GM12891 (cell line): ENCODE measurements around the gene SEZ6.
A peak's percentile ranks its signal among the peaks of the same experiment; 100 is the strongest.
"Not testable (repeated sequence)": the region's sequence is repeated elsewhere in the genome, so short reads cannot be mapped to it uniquely, and the experiment has no call there.

Experiments used
- DNase-seq: peaks from one replicate; pipeline ENCODE4 v3.0.0; 2011; ENCODE audit warnings: low spot score; ENCODE audit not compliant: insufficient read length
- FAIRE-seq: peaks from 2 replicates; lab custom pipeline; 2011; peaks lifted over from hg19 to GRCh38; lab: Jason Lieb, UNC
- PAX5 ChIP-seq: IDR thresholded peaks from 2 replicates; pipeline ENCODE4 v1.6.1; 2011; ENCODE audit warnings: low read length, moderate library complexity, mild to moderate bottlenecking; ENCODE audit not compliant: insufficient read depth, severe bottlenecking
- POLR2A ChIP-seq: IDR thresholded peaks from 2 replicates; pipeline ENCODE4 v1.6.1; 2011; ENCODE audit warnings: low read depth, low read length, control low read depth
- POLR2AphosphoS5 ChIP-seq: IDR thresholded peaks from 2 replicates; pipeline ENCODE4 v1.6.1; 2011; ENCODE audit warnings: low read depth, low read length, control low read depth
- POU2F2 ChIP-seq: IDR thresholded peaks from 2 replicates; pipeline ENCODE4 v1.6.1; 2011; ENCODE audit warnings: low read depth, mild to moderate bottlenecking, control low read depth, low read length, moderate library complexity
- SPI1 ChIP-seq: IDR thresholded peaks from 2 replicates; pipeline ENCODE4 v1.6.1; 2011; ENCODE audit warnings: low read depth, low read length, control low read depth
- TAF1 ChIP-seq: IDR thresholded peaks from 2 replicates; pipeline ENCODE4 v1.6.1; 2011; ENCODE audit warnings: low read depth, low read length, control low read depth

The SEZ6 gene

GRCh38 chr17:28946239-28946638 lies 59.6 kb downstream of the SEZ6 start:
- no peak for FAIRE-seq
- DNase-seq = no peak
- no peak for TF ChIP-seq POU2F2
- no peak for TF ChIP-seq SPI1
- no peak for TF ChIP-seq TAF1
- TF ChIP-seq POLR2A = no peak
- TF ChIP-seq PAX5 = no peak
- no peak for TF ChIP-seq POLR2AphosphoS5

- DNase-seq = no peak
- FAIRE-seq = peak; percentile 69
- TF ChIP-seq POU2F2 (peak; percentile 54; the same call in 1 of the 2 replicates), TAF1 (no peak)
These were observed 60.7 kb downstream of the SEZ6 start for GRCh38 chr17:28944862-28945741.

- DNase-seq = no peak
- FAIRE-seq = no peak
- TF ChIP-seq PAX5 (no peak), POLR2AphosphoS5 (no peak), SPI1 (no peak), TAF1 (no peak), POU2F2 (no peak), POLR2A (no peak)
These were observed 61.5 kb downstream of the SEZ6 start for GRCh38 chr17:28944343-28944742.

- FAIRE-seq = no peak
- DNase-seq = no peak
- TF ChIP-seq TAF1 (no peak), POLR2A (no peak), PAX5 (no peak), POU2F2 (no peak), POLR2AphosphoS5 (no peak), SPI1 (no peak)
These were observed 62.9 kb downstream of the SEZ6 start for GRCh38 chr17:28942925-28943324.

- DNase-seq = no peak
- FAIRE-seq = no peak
- no peak for TF ChIP-seq PAX5
- TF ChIP-seq POLR2A = no peak
- no peak for TF ChIP-seq SPI1
- TF ChIP-seq TAF1 = no peak
- no peak for TF ChIP-seq POLR2AphosphoS5
- no peak for TF ChIP-seq POU2F2
These were observed 64.6 kb downstream of the SEZ6 start for GRCh38 chr17:28941251-28941650.

- TF ChIP-seq POU2F2 (no peak), POLR2AphosphoS5 (no peak), SPI1 (no peak), PAX5 (no peak), TAF1 (no peak), POLR2A (no peak)
- no peak for FAIRE-seq
- DNase-seq = no peak
These were observed 65.2 kb downstream of the SEZ6 start for GRCh38 chr17:28940675-28941074.

GRCh38 chr17:28940142-28940541 lies 65.7 kb downstream of the SEZ6 start:
- TF ChIP-seq SPI1 (0 out of 2 replicates have a peak, but pooled peaks have one; percentile 13), PAX5 (no peak), POU2F2 (no peak), POLR2AphosphoS5 (no peak)
- DNase-seq = no peak
- no peak for FAIRE-seq

GRCh38 chr17:28938552-28938951 lies 67.3 kb downstream of the SEZ6 start:
- DNase-seq (no peak), FAIRE-seq (no peak)
- TF ChIP-seq SPI1 (no peak), POLR2AphosphoS5 (no peak), TAF1 (no peak), POLR2A (no peak), POU2F2 (no peak), PAX5 (no peak)

GRCh38 chr17:28937044-28937729 lies 68.6 kb downstream of the SEZ6 start:
- no peak for FAIRE-seq
- TF ChIP-seq POU2F2 (no peak), POLR2A (no peak)
- DNase-seq = no peak

GRCh38 chr17:28935744-28936460 lies 69.9 kb downstream of the SEZ6 start:
- no peak for FAIRE-seq
- no peak for TF ChIP-seq POLR2AphosphoS5
- no peak for TF ChIP-seq POU2F2
- no peak for TF ChIP-seq PAX5
- TF ChIP-seq TAF1 = no peak
- TF ChIP-seq POLR2A = no peak
- no peak for TF ChIP-seq SPI1
- no peak for DNase-seq

GRCh38 chr17:28934508-28934907 lies 71.3 kb downstream of the SEZ6 start:
- not testable (repeated sequence) for FAIRE-seq, DNase-seq
